Left colon (tissue), 2 donors: ENCODE measurements around the gene CD22. TPM values are rescaled to one million over a fixed set of nuclear protein-coding genes. Genes with fewer than 3 reads are reported as not detected.
A peak's percentile ranks its signal among the peaks of the same experiment; 100 is the strongest.
"Not testable (repeated sequence)": the region's sequence is repeated elsewhere in the genome, so short reads cannot be mapped to it uniquely, and the experiment has no call there.

Source experiments
- ATAC-seq: fragments of 200-7000 bp; cut with Tn5 transposase; one replicate; pipeline ENCODE4 v1.9.1; 2020; ENCODE audit warnings: mild to moderate bottlenecking, moderate library complexity
- DNase-seq, 2 donors: peaks; one replicate each; pipeline ENCODE4 v3.0.0-alpha.2; 2020
- intact Hi-C, 2 donors: fragments of 100-400 bp; cut with DNase I in 1 of 2; cut with micrococcal nuclease in 1 of 2; formaldehyde crosslinking; loops; one replicate each; pipeline versions ENCODE4 v1.11.2 to v1.14.0; 2022; cut with DNase I, micrococcal nuclease
- total RNA-seq, 2 donors: library from RNA; stranded (reverse); fragmentation: NEBNext Ultra II Directional; extraction: Animal tissue kit (Norgen Biotek cat#: 25700); gene quantifications; one replicate each; pipeline ENCODE4 v1.2.1, GENCODE V29; 2021
- donor health status: DM: no; HTN: no; CAD: no.
- donor health status: DM: yes; HTN: yes; CAD: no.

CD22 gene
- total RNA-seq, 2 donors from 2014 or later, result 2.5 to 3.2 TPM

GRCh38 chr19:35369522-35369921 lies 40.5 kb downstream of the CD22 start:
- DNase-seq, result no peak
- intact Hi-C loops, result no loop called here

GRCh38 chr19:35370722-35371121 lies 41.7 kb downstream of the CD22 start, which contains the start of gene GPR42:
Gene GPR42, plus strand, starts transcription at chr19:35371068. Its CDS starts 292 bp downstream, at chr19:35371360.
- intact Hi-C loops, result no loop called here
- DNase-seq (no peak), ATAC-seq (no peak)

More at GRCh38 chr19:35369522-35369921, 40.5 kb downstream of the CD22 start:
- no peak for ATAC-seq

GRCh38 chr19:35373492-35373891 lies 44.5 kb downstream of the CD22 start:
- intact Hi-C loops, result no loop called here
- DNase-seq (no peak), ATAC-seq (no peak)

- DNase-seq, intact Hi-C loops, ATAC-seq: not testable (repeated sequence)
Observed at GRCh38 chr19:35374031-35374430, 45.0 kb downstream of the CD22 start.

- intact Hi-C loops, result no loop called here
- ATAC-seq, result no peak
- no peak for DNase-seq
Observed at GRCh38 chr19:35375505-35376307, 46.7 kb downstream of the CD22 start.

- DNase-seq, result no peak
- intact Hi-C loops, result no loop called here
- no peak for ATAC-seq
Observed at GRCh38 chr19:35377656-35378055, 48.7 kb downstream of the CD22 start.

- DNase-seq (no peak), ATAC-seq (no peak)
- intact Hi-C loops, result no loop called here
Observed at GRCh38 chr19:35378356-35378755, 49.4 kb downstream of the CD22 start.

- intact Hi-C loops, ATAC-seq: not testable (repeated sequence)
Observed at GRCh38 chr19:35379545-35379944, 50.6 kb downstream of the CD22 start.

GRCh38 chr19:35379992-35380391 lies 51.0 kb downstream of the CD22 start:
- ATAC-seq (peak; percentile 26), DNase-seq (no peak)
- intact Hi-C loops, result no loop called here

More at GRCh38 chr19:35379545-35379944, 50.6 kb downstream of the CD22 start:
- DNase-seq, result not testable (repeated sequence)

- ATAC-seq, result peak; percentile 89
- DNase-seq, result peak in 1 of 2 donors; percentile 41
- intact Hi-C loops, result no loop called here
Observed at GRCh38 chr19:35380450-35381124, 51.6 kb downstream of the CD22 start.

- DNase-seq (no peak), ATAC-seq (no peak)
- intact Hi-C loops, result no loop called here
Observed at GRCh38 chr19:35381318-35381717, 52.3 kb downstream of the CD22 start.

- intact Hi-C loops, result no loop called here
- no peak for ATAC-seq
Observed at GRCh38 chr19:35381926-35382325, 52.9 kb downstream of the CD22 start.

GRCh38 chr19:35383536-35383935 lies 54.5 kb downstream of the CD22 start:
- intact Hi-C loops, result no loop called here
- ATAC-seq, result no peak
- no peak for DNase-seq

More at GRCh38 chr19:35381926-35382325, 52.9 kb downstream of the CD22 start:
- DNase-seq, result no peak

GRCh38 chr19:35388277-35389054 lies 59.5 kb downstream of the CD22 start:
- DNase-seq (no peak), ATAC-seq (no peak)
- intact Hi-C loops, result no loop called here

GRCh38 chr19:35389192-35389861 lies 60.3 kb downstream of the CD22 start:
- intact Hi-C loops, result no loop called here

GRCh38 chr19:35392742-35393715 lies 64.0 kb downstream of the CD22 start:
- ATAC-seq (no peak), DNase-seq (no peak)
- intact Hi-C loops, result no loop called here

More at GRCh38 chr19:35389192-35389861, 60.3 kb downstream of the CD22 start:
- ATAC-seq (no peak), DNase-seq (no peak)

- ATAC-seq (peak; percentile 89), DNase-seq (peak; percentile 34 to 48)
- intact Hi-C loops, result no loop called here
Observed at GRCh38 chr19:35395382-35396199, 66.6 kb downstream of the CD22 start.
